ENCODE data around the gene ADK. TPM values are rescaled to one million over a fixed set of nuclear protein-coding genes. Genes with fewer than 3 reads are reported as not detected.

Gene ADK
- total and polyA plus RNA-seq, 4 donors = 12.6 to 21.1 (median 16.1) TPM

- intact Hi-C loops (cut with DNase I) = no loop called here
- 91 to 93% methylated on average over 4 of the region's 4 CpGs for WGBS, 2 donors
- Histone ChIP-seq H3K36me3 (ENCODE audit: control insufficient read depth in 1 of 2, insufficient read depth in 2 of 2, low read length in 1 of 2) (no peaks in the 10 kb centered on the region), H3K4me3 (ENCODE audit: low read length in 2 of 2) (no peak overlapping the region), H3K27ac (ENCODE audit: low read depth in 1 of 2, low read length in 2 of 2) (no peak overlapping the region), H3K4me1 (ENCODE audit: control insufficient read depth in 1 of 2, insufficient read depth in 2 of 2, low read length in 2 of 2) (no peaks in the 10 kb centered on the region), H3K9me3 (ENCODE audit: control insufficient read depth, low read length) (no peaks in the 10 kb centered on the region), H3K27me3 (ENCODE audit: control insufficient read depth in 1 of 2, insufficient read depth in 2 of 2, low read length in 1 of 2) (no peaks in the 10 kb centered on the region)
- no peak for DNase-seq
- ATAC-seq (ENCODE audit: low FRiP score) = no peak
Measured at GRCh38 chr10:74681917-74682627, 531.1 kb downstream of the ADK start.

DNA sequence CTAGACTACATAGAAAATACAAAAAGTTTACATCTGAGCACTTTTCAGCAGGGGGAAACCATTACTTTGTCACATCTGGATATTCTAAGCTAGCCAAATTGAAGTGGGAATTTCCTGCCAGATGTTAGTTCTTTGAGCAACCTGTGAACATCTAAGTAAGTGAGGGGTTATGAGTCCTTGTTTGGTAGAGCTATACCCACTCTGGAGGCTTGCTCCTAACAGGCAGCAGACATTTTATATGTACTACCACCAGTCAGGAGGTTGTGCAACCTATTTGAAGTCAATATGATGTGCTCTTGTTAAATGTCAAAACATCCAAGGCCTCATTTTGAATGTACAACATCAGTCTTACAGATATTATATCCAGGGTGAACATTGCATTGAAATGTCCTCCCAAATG lies 532.0 kb downstream of the ADK start:
- H3K27ac ChIP-seq (ENCODE audit: low read depth in 1 of 2, low read length in 2 of 2) = no peak overlapping the region
- ATAC-seq (ENCODE audit: low FRiP score) = no peak
- no peak overlapping the region for H3K4me3 ChIP-seq (ENCODE audit: low read length in 2 of 2)
- no peaks in the 10 kb centered on the region for H3K27me3 ChIP-seq (ENCODE audit: control insufficient read depth in 1 of 2, insufficient read depth in 2 of 2, low read length in 1 of 2)
- no peaks in the 10 kb centered on the region for H3K4me1 ChIP-seq (ENCODE audit: control insufficient read depth in 1 of 2, insufficient read depth in 2 of 2, low read length in 2 of 2)
- H3K36me3 ChIP-seq (ENCODE audit: control insufficient read depth in 1 of 2, insufficient read depth in 2 of 2, low read length in 1 of 2) = no peaks in the 10 kb centered on the region
- no peaks in the 10 kb centered on the region for H3K9me3 ChIP-seq (ENCODE audit: control insufficient read depth, low read length)
- intact Hi-C loops (cut with DNase I) = no loop called here
- DNase-seq = no peak

- intact Hi-C loops (cut with DNase I) = no loop called here
- ATAC-seq (ENCODE audit: low FRiP score) = no peak
- Histone ChIP-seq H3K4me1 (ENCODE audit: control insufficient read depth in 1 of 2, insufficient read depth in 2 of 2, low read length in 2 of 2) (no peaks in the 10 kb centered on the region), H3K4me3 (ENCODE audit: low read length in 2 of 2) (no peak overlapping the region), H3K9me3 (ENCODE audit: control insufficient read depth, low read length) (no peaks in the 10 kb centered on the region), H3K27ac (ENCODE audit: low read depth in 1 of 2, low read length in 2 of 2) (no peak overlapping the region), H3K36me3 (ENCODE audit: control insufficient read depth in 1 of 2, insufficient read depth in 2 of 2, low read length in 1 of 2) (no peaks in the 10 kb centered on the region), H3K27me3 (ENCODE audit: control insufficient read depth in 1 of 2, insufficient read depth in 2 of 2, low read length in 1 of 2) (no peaks in the 10 kb centered on the region)
- no peak for DNase-seq
- 17 to 19% methylated on average over 7 of the region's 7 CpGs for WGBS, 2 donors
Measured at GRCh38 chr10:74683621-74684364, 532.8 kb downstream of the ADK start.

- intact Hi-C loops (cut with DNase I) = no loop called here
- H3K27me3 ChIP-seq (ENCODE audit: control insufficient read depth in 1 of 2, insufficient read depth in 2 of 2, low read length in 1 of 2) = no peaks in the 10 kb centered on the region
- ATAC-seq (ENCODE audit: low FRiP score) (no peak), DNase-seq (no peak)
- H3K9me3 ChIP-seq (ENCODE audit: control insufficient read depth, low read length) = no peaks in the 10 kb centered on the region
- no peaks in the 10 kb centered on the region for H3K4me1 ChIP-seq (ENCODE audit: control insufficient read depth in 1 of 2, insufficient read depth in 2 of 2, low read length in 2 of 2)
- H3K4me3 ChIP-seq (ENCODE audit: low read length in 2 of 2) = no peak overlapping the region
- no peak overlapping the region for H3K27ac ChIP-seq (ENCODE audit: low read depth in 1 of 2, low read length in 2 of 2)
- 79 to 90% methylated on average over 5 of the region's 5 CpGs for WGBS, 2 donors
- no peaks in the 10 kb centered on the region for H3K36me3 ChIP-seq (ENCODE audit: control insufficient read depth in 1 of 2, insufficient read depth in 2 of 2, low read length in 1 of 2)
Measured at GRCh38 chr10:74684462-74684861, 533.4 kb downstream of the ADK start.

- DNase-seq (no peak), ATAC-seq (ENCODE audit: low FRiP score) (no peak)
- H3K4me1 ChIP-seq (ENCODE audit: control insufficient read depth in 1 of 2, insufficient read depth in 2 of 2, low read length in 2 of 2) = no peaks in the 10 kb centered on the region
- no peaks in the 10 kb centered on the region for H3K27me3 ChIP-seq (ENCODE audit: control insufficient read depth in 1 of 2, insufficient read depth in 2 of 2, low read length in 1 of 2)
- WGBS, 2 donors = 98 to 100% methylated on average over 1 of the region's 1 CpG
- H3K36me3 ChIP-seq (ENCODE audit: control insufficient read depth in 1 of 2, insufficient read depth in 2 of 2, low read length in 1 of 2) = no peaks in the 10 kb centered on the region
- H3K9me3 ChIP-seq (ENCODE audit: control insufficient read depth, low read length) = no peaks in the 10 kb centered on the region
- no peak overlapping the region for H3K27ac ChIP-seq (ENCODE audit: low read depth in 1 of 2, low read length in 2 of 2)
- intact Hi-C loops (cut with DNase I) = no loop called here
- H3K4me3 ChIP-seq (ENCODE audit: low read length in 2 of 2) = no peak overlapping the region
Measured at GRCh38 chr10:74685564-74685963, 534.5 kb downstream of the ADK start.

DNA sequence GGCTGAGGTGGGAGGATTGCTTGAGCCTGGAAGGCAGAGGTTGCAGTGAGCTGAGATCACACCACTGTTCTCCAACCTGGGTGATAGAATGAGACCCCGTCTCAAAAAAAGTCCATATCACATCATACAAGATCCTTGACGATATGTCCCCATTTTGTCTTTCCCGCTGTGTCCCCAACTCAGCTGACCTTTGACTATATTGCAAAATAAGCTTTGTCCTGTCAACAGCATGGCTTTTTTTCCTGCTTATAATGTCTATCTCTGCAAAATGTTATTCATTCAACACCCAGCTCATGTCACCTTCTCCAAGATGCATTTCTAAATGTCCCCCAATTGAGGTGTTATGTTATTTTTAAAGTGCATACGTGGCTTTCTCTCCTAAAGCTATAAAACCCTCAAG lies 539.4 kb downstream of the ADK start:
- no peaks in the 10 kb centered on the region for H3K27me3 ChIP-seq (ENCODE audit: control insufficient read depth in 1 of 2, insufficient read depth in 2 of 2, low read length in 1 of 2)
- H3K36me3 ChIP-seq (ENCODE audit: control insufficient read depth in 1 of 2, insufficient read depth in 2 of 2, low read length in 1 of 2) = no peaks in the 10 kb centered on the region
- peaks cover 0 to 2% of the 10 kb centered on the region in 2 donors for H3K4me1 ChIP-seq (ENCODE audit: control insufficient read depth in 1 of 2, insufficient read depth in 2 of 2, low read length in 2 of 2)
- no peak for ATAC-seq (ENCODE audit: low FRiP score)
- H3K4me3 ChIP-seq (ENCODE audit: low read length in 2 of 2) = no peak overlapping the region
- no peak for DNase-seq
- 97 to 100% methylated on average over 4 of the region's 4 CpGs for WGBS, 2 donors
- H3K27ac ChIP-seq (ENCODE audit: low read depth in 1 of 2, low read length in 2 of 2) = no peak overlapping the region
- no peaks in the 10 kb centered on the region for H3K9me3 ChIP-seq (ENCODE audit: control insufficient read depth, low read length)
- intact Hi-C loops (cut with DNase I) = no loop called here

DNA sequence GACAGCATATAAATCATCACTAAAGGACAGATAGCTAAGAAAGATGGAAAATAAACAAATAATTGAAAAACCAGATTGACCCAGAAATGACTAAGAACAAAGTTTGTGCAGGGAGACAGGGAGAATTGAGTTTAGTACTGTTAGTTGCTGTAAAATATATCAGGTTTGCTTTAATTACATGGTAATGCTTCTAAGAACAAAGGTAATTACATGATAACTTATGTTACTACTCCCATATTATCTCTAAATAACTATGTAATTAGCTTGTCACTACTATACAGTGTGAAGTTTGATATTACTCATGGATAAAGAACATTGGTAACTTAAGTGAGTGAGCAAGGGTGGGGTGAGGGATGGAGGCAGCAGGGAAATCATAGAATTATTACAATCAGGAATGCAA lies 540.1 kb downstream of the ADK start:
- peaks cover 0 to 2% of the 10 kb centered on the region in 2 donors for H3K4me1 ChIP-seq (ENCODE audit: control insufficient read depth in 1 of 2, insufficient read depth in 2 of 2, low read length in 2 of 2)
- H3K4me3 ChIP-seq (ENCODE audit: low read length in 2 of 2) = no peak overlapping the region
- DNase-seq (no peak), ATAC-seq (ENCODE audit: low FRiP score) (no peak)
- H3K36me3 ChIP-seq (ENCODE audit: control insufficient read depth in 1 of 2, insufficient read depth in 2 of 2, low read length in 1 of 2) = no peaks in the 10 kb centered on the region
- H3K27ac ChIP-seq (ENCODE audit: low read depth in 1 of 2, low read length in 2 of 2) = no peak overlapping the region
- no peaks in the 10 kb centered on the region for H3K27me3 ChIP-seq (ENCODE audit: control insufficient read depth in 1 of 2, insufficient read depth in 2 of 2, low read length in 1 of 2)
- intact Hi-C loops (cut with DNase I) = no loop called here
- H3K9me3 ChIP-seq (ENCODE audit: control insufficient read depth, low read length) = no peaks in the 10 kb centered on the region

GRCh38 chr10:74704629-74705357 lies 553.8 kb downstream of the ADK start:
- Histone ChIP-seq H3K4me3 (ENCODE audit: low read length in 2 of 2) (no peak overlapping the region), H3K9me3 (ENCODE audit: control insufficient read depth, low read length) (no peaks in the 10 kb centered on the region), H3K36me3 (ENCODE audit: control insufficient read depth in 1 of 2, insufficient read depth in 2 of 2, low read length in 1 of 2) (no peaks in the 10 kb centered on the region), H3K4me1 (ENCODE audit: control insufficient read depth in 1 of 2, insufficient read depth in 2 of 2, low read length in 2 of 2) (no peaks in the 10 kb centered on the region), H3K27ac (ENCODE audit: low read depth in 1 of 2, low read length in 2 of 2) (no peak overlapping the region), H3K27me3 (ENCODE audit: control insufficient read depth in 1 of 2, insufficient read depth in 2 of 2, low read length in 1 of 2) (no peaks in the 10 kb centered on the region)
- DNase-seq = no peak
- intact Hi-C loops (cut with DNase I) = no loop called here
- 51 to 53% methylated on average over 3 of the region's 3 CpGs for WGBS, 2 donors
- no peak for ATAC-seq (ENCODE audit: low FRiP score)

Data from aorta (tissue), 5 donors.